Kidney capillary endothelial cell (primary cell): ENCODE data around the gene SETDB2.
"Not testable (repeated sequence)": the region's sequence is repeated elsewhere in the genome, so short reads cannot be mapped to it uniquely, and the experiment has no call there.

Experiments used
- DNase-seq: peaks from one replicate; pipeline ENCODE4 v3.0.0-alpha.2; 2018; ENCODE audit warnings: low spot score

The SETDB2 gene

GRCh38 chr13:49476529-49476928, 32.5 kb downstream of the SETDB2 start:
- no peak for DNase-seq

- DNase-seq: no peak
Measured at GRCh38 chr13:49481788-49482187, 37.7 kb downstream of the SETDB2 start.

GRCh38 chr13:49488563-49488962, 44.5 kb downstream of the SETDB2 start:
- DNase-seq: no peak

- no peak for DNase-seq
Measured at GRCh38 chr13:49494645-49495044, 50.6 kb downstream of the SETDB2 start.

GRCh38 chr13:49495783-49496762, 52.0 kb downstream of the SETDB2 start, which contains the start of gene PHF11:
TSS of gene PHF11 (plus strand) at chr13:49495953. CDS start at chr13:49496002, 49 bp downstream.
- peak; percentile 89 for DNase-seq

GRCh38 chr13:49496837-49497236, 52.8 kb downstream of the SETDB2 start:
- DNase-seq: not testable (repeated sequence)

- no peak for DNase-seq
Measured at GRCh38 chr13:49497272-49497671, 53.2 kb downstream of the SETDB2 start.

- no peak for DNase-seq
Measured at GRCh38 chr13:49498206-49498605, 54.1 kb downstream of the SETDB2 start.

GRCh38 chr13:49499889-49500660, 56.0 kb downstream of the SETDB2 start:
- DNase-seq: no peak

- no peak for DNase-seq
Measured at GRCh38 chr13:49502954-49503353, 58.9 kb downstream of the SETDB2 start.

- DNase-seq: no peak
Measured at GRCh38 chr13:49503951-49504350, 59.9 kb downstream of the SETDB2 start.

- no peak for DNase-seq
Measured at GRCh38 chr13:49512578-49512977, 68.5 kb downstream of the SETDB2 start.

- DNase-seq: no peak
Measured at GRCh38 chr13:49516467-49516866, 72.4 kb downstream of the SETDB2 start.

GRCh38 chr13:49517461-49517860, 73.4 kb downstream of the SETDB2 start:
- DNase-seq: no peak

- no peak for DNase-seq
Measured at GRCh38 chr13:49521224-49521623, 77.2 kb downstream of the SETDB2 start.

GRCh38 chr13:49524740-49525501, 80.8 kb downstream of the SETDB2 start:
- no peak for DNase-seq

GRCh38 chr13:49527123-49527522, 83.0 kb downstream of the SETDB2 start:
- DNase-seq: no peak

- DNase-seq: no peak
Measured at GRCh38 chr13:49528161-49528560, 84.1 kb downstream of the SETDB2 start.

- DNase-seq: no peak
Measured at GRCh38 chr13:49530457-49530856, 86.4 kb downstream of the SETDB2 start.

GRCh38 chr13:49532593-49532992, 88.5 kb downstream of the SETDB2 start:
- DNase-seq: no peak

GRCh38 chr13:49533011-49533410, 88.9 kb downstream of the SETDB2 start:
- DNase-seq: no peak
